OCI-LY3 (cell line): ENCODE results near the gene MAP4.

Experiments used
- EZH2phosphoT487 ChIP-seq: fragments of 200-600 bp; shearing (Covaris generic); IDR thresholded peaks from 2 replicates; pipeline ENCODE4 v1.6.1; 2018; ENCODE audit warnings: antibody characterized with exemption, mixed run types, low read depth
- TF ChIP-seq, protein P1 (sequence below): fragments of 200-600, 300-600 bp; sonication (generic); IDR thresholded peaks from 2 replicates; pipeline ENCODE4 v1.5.1; 2014; ENCODE audit warnings: antibody characterized with exemption, low read length, low read depth

DNA sequence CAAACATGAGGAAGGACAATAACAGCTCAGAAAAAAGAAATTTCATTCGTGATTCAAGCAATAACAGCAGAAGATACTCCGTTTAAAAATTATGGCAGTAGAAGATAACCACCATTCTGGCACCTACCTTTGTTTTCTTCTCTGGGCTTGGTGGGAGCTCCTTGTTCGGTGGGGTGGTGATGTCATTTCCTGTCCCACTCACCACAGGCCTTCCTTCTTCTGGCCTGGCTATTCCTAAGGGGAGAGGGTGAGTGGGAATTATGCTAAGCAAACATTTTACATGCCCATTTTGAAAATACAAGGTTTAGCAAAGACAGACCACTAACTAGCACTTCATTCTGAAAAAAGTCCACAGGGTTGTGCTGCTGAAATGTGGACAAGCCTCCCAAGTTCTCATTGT lies 138.9 kb downstream of the MAP4 start:
- TF ChIP-seq, protein P1, sequence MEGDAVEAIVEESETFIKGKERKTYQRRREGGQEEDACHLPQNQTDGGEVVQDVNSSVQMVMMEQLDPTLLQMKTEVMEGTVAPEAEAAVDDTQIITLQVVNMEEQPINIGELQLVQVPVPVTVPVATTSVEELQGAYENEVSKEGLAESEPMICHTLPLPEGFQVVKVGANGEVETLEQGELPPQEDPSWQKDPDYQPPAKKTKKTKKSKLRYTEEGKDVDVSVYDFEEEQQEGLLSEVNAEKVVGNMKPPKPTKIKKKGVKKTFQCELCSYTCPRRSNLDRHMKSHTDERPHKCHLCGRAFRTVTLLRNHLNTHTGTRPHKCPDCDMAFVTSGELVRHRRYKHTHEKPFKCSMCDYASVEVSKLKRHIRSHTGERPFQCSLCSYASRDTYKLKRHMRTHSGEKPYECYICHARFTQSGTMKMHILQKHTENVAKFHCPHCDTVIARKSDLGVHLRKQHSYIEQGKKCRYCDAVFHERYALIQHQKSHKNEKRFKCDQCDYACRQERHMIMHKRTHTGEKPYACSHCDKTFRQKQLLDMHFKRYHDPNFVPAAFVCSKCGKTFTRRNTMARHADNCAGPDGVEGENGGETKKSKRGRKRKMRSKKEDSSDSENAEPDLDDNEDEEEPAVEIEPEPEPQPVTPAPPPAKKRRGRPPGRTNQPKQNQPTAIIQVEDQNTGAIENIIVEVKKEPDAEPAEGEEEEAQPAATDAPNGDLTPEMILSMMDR: no peak
- no peak for TF ChIP-seq EZH2phosphoT487
